ENCODE data around the gene CACNA1G.

The CACNA1G gene

GRCh38 chr17:50602836-50603235 lies 42.3 kb downstream of the CACNA1G start:
- no peaks in the 10 kb centered on the region for H3K9me3 Mint-ChIP-seq
- peaks cover 6% of the 10 kb centered on the region for H3K4me1 Mint-ChIP-seq (ENCODE audit: low read depth)
- H3K27me3 Mint-ChIP-seq = peaks cover 65% of the 10 kb centered on the region
- no peak overlapping the region for H3K4me3 Mint-ChIP-seq
- intact Hi-C loops (cut with micrococcal nuclease) = no loop called here
- H3K27ac Mint-ChIP-seq = no peak overlapping the region
- H3K36me3 Mint-ChIP-seq (ENCODE audit: low read depth) = no peaks in the 10 kb centered on the region

GRCh38 chr17:50603340-50603739 lies 42.8 kb downstream of the CACNA1G start:
- Mint-ChIP-seq H3K36me3 (ENCODE audit: low read depth) (no peaks in the 10 kb centered on the region), H3K9me3 (no peaks in the 10 kb centered on the region), H3K4me1 (ENCODE audit: low read depth) (peaks cover 10% of the 10 kb centered on the region), H3K27me3 (peaks cover 65% of the 10 kb centered on the region), H3K27ac (no peak overlapping the region), H3K4me3 (no peak overlapping the region)
- intact Hi-C loops (cut with micrococcal nuclease) = no loop called here

GRCh38 chr17:50604513-50604912 lies 44.0 kb downstream of the CACNA1G start:
- H3K4me3 Mint-ChIP-seq = no peak overlapping the region
- H3K9me3 Mint-ChIP-seq = no peaks in the 10 kb centered on the region
- peaks cover 69% of the 10 kb centered on the region for H3K27me3 Mint-ChIP-seq
- H3K4me1 Mint-ChIP-seq (ENCODE audit: low read depth) = peaks cover 10% of the 10 kb centered on the region
- no peak overlapping the region for H3K27ac Mint-ChIP-seq
- no peaks in the 10 kb centered on the region for H3K36me3 Mint-ChIP-seq (ENCODE audit: low read depth)
- intact Hi-C loops (cut with micrococcal nuclease) = no loop called here

- H3K4me3 Mint-ChIP-seq = no peak overlapping the region
- H3K4me1 Mint-ChIP-seq (ENCODE audit: low read depth) = peaks cover 10% of the 10 kb centered on the region
- no peaks in the 10 kb centered on the region for H3K36me3 Mint-ChIP-seq (ENCODE audit: low read depth)
- H3K27me3 Mint-ChIP-seq = peaks cover 72% of the 10 kb centered on the region
- no peaks in the 10 kb centered on the region for H3K9me3 Mint-ChIP-seq
- H3K27ac Mint-ChIP-seq = no peak overlapping the region
- intact Hi-C loops (cut with micrococcal nuclease) = no loop called here
Measured at GRCh38 chr17:50605429-50605828, 44.9 kb downstream of the CACNA1G start.

DNA sequence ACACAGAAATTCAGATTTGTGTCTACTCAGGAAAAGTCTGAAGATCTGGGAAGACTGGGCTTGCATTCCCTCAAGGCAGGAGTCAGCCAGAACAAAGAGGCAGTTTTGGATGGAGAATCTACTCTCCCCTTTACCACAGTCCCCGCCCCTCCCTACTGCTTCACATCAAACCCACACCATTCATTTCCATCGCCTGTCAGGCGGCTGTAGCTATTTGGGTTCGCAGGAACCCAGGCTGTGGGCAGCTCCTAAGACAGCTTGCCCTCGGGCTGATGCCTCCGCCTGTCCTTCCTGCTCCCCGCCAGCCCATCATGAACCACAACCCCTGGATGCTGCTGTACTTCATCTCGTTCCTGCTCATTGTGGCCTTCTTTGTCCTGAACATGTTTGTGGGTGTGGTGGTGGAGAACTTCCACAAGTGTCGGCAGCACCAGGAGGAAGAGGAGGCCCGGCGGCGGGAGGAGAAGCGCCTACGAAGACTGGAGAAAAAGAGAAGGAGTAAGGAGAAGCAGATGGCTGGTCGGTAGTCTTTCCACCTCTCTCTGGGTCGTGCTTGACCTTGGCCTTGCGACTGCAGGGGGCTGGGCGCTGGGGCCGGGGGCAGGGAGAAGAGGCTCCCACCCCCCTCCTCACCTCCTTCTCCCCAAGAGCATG lies 47.1 kb downstream of the CACNA1G start:
- H3K27me3 Mint-ChIP-seq = peaks cover 65% of the 10 kb centered on the region
- no peak overlapping the region for H3K4me3 Mint-ChIP-seq
- H3K9me3 Mint-ChIP-seq = no peaks in the 10 kb centered on the region
- no peaks in the 10 kb centered on the region for H3K36me3 Mint-ChIP-seq (ENCODE audit: low read depth)
- intact Hi-C loops (cut with micrococcal nuclease) = no loop called here
- no peak overlapping the region for H3K27ac Mint-ChIP-seq
- H3K4me1 Mint-ChIP-seq (ENCODE audit: low read depth) = peaks cover 12% of the 10 kb centered on the region

DNA sequence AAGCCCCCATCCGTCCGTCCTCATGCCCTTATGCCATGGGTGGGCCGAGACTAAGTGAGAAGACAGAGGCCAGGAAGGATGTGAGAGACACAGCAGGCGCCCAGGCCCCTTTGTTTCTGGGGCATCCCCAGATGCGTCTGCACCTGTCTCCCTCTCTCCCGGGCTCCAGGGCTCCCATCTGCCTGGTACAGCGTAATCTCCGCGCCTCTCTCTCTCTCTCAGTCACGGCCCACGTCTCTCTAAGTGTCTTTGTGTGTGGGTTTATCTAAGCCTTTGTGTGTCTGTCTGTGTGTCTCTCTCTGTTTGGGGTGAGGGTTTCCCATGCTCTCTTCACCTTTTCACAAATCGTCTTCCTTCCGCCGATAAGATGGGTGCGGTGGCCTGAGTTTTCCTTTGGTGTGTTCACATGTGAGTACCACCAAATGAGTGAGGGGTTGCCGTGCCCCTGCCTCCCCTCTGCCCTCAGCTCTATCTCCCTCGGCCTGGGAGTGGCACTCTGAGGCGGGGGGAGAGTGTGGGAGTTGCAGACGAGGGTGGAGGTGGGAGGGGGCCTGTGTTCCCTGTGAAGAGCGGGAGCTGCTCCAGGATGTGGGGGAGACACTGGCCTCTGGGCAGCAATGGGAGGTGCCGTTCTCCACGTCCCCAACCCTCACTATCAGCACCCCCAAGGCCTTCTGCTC lies 48.3 kb downstream of the CACNA1G start:
- Mint-ChIP-seq H3K27me3 (peaks cover 62% of the 10 kb centered on the region), H3K9me3 (no peaks in the 10 kb centered on the region), H3K36me3 (ENCODE audit: low read depth) (no peaks in the 10 kb centered on the region), H3K4me1 (ENCODE audit: low read depth) (peaks cover 22% of the 10 kb centered on the region), H3K4me3 (no peak overlapping the region), H3K27ac (no peak overlapping the region)
- intact Hi-C loops (cut with micrococcal nuclease) = no loop called here

DNA sequence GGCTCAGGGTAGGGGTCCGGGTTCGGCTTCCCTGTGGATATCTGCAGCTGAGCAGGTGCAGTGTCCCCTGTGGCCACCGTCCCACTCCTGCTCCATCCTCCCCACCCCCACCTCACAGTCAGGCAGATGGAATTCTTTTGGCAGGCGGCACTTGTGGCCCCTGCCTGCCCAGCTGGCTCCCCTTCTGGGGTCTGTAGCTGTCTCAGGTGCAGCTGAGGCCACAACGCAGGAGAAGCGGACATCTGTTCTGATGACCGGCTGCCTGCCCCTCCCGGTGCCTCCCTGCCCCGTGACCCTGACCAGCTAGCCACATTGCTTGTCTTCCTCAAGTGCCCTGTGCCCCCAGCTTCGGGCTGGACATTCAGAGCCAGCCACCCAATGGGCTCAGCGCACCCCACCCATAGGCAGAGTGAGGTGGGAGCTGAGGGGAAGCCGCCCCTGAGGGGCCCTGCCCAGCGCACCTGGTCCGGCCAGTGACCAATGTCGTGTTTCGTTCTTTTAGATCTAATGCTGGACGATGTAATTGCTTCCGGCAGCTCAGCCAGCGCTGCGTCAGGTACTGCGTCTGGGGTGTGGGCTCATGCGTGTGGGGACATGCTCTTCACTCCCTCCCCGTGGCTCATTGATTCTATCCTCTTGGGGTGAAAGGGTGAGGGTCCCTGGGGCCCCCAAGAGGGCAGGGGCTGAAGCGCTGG lies 49.0 kb downstream of the CACNA1G start:
- peaks cover 29% of the 10 kb centered on the region for H3K4me1 Mint-ChIP-seq (ENCODE audit: low read depth)
- no peaks in the 10 kb centered on the region for H3K36me3 Mint-ChIP-seq (ENCODE audit: low read depth)
- peaks cover 61% of the 10 kb centered on the region for H3K27me3 Mint-ChIP-seq
- intact Hi-C loops (cut with micrococcal nuclease) = no loop called here
- peak overlapping the region; percentile 12 for H3K27ac Mint-ChIP-seq
- H3K4me3 Mint-ChIP-seq = no peak overlapping the region
- no peaks in the 10 kb centered on the region for H3K9me3 Mint-ChIP-seq

DNA sequence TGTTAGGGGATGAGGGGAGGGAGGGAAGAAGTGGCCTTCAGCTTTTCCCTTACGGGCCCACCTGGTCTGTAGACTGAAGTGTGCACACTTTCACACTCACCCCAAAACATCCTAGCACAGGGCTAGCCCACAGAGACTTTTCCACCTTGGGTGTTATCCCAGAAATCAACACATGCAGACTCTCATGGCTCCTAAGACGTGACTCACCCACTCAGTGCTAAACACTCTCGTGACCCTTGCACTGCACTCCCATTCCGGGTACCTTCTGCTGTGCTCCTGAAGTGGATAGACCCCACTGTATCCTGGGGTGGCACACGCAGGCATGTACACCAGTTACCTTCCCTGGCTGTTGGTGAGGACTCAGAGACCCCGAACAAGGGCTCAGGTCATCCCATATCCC lies 51.1 kb downstream of the CACNA1G start:
- H3K27me3 Mint-ChIP-seq = peaks cover 51% of the 10 kb centered on the region
- intact Hi-C loops (cut with micrococcal nuclease) = no loop called here
- H3K9me3 Mint-ChIP-seq = no peaks in the 10 kb centered on the region
- no peaks in the 10 kb centered on the region for H3K36me3 Mint-ChIP-seq (ENCODE audit: low read depth)
- H3K4me1 Mint-ChIP-seq (ENCODE audit: low read depth) = peaks cover 31% of the 10 kb centered on the region
- no peak overlapping the region for H3K27ac Mint-ChIP-seq
- no peak overlapping the region for H3K4me3 Mint-ChIP-seq

- Mint-ChIP-seq H3K36me3 (ENCODE audit: low read depth) (no peaks in the 10 kb centered on the region), H3K27ac (no peak overlapping the region), H3K4me1 (ENCODE audit: low read depth) (peaks cover 32% of the 10 kb centered on the region), H3K9me3 (no peaks in the 10 kb centered on the region), H3K27me3 (peaks cover 48% of the 10 kb centered on the region), H3K4me3 (no peak overlapping the region)
- intact Hi-C loops (cut with micrococcal nuclease) = no loop called here
Measured at GRCh38 chr17:50612281-50612680, 51.8 kb downstream of the CACNA1G start.

GRCh38 chr17:50613007-50613992 lies 52.8 kb downstream of the CACNA1G start:
- no peak overlapping the region for H3K27ac Mint-ChIP-seq
- no peaks in the 10 kb centered on the region for H3K36me3 Mint-ChIP-seq (ENCODE audit: low read depth)
- intact Hi-C loops (cut with micrococcal nuclease) = no loop called here
- H3K4me1 Mint-ChIP-seq (ENCODE audit: low read depth) = peaks cover 32% of the 10 kb centered on the region
- no peak overlapping the region for H3K4me3 Mint-ChIP-seq
- H3K9me3 Mint-ChIP-seq = no peaks in the 10 kb centered on the region
- peaks cover 49% of the 10 kb centered on the region for H3K27me3 Mint-ChIP-seq

- no peak overlapping the region for H3K4me3 Mint-ChIP-seq
- H3K27me3 Mint-ChIP-seq = peaks cover 42% of the 10 kb centered on the region
- peaks cover 45% of the 10 kb centered on the region for H3K4me1 Mint-ChIP-seq (ENCODE audit: low read depth)
- H3K27ac Mint-ChIP-seq = no peak overlapping the region
- intact Hi-C loops (cut with micrococcal nuclease) = no loop called here
- H3K9me3 Mint-ChIP-seq = no peaks in the 10 kb centered on the region
- H3K36me3 Mint-ChIP-seq (ENCODE audit: low read depth) = no peaks in the 10 kb centered on the region
Measured at GRCh38 chr17:50614471-50615051, 54.0 kb downstream of the CACNA1G start.

DNA sequence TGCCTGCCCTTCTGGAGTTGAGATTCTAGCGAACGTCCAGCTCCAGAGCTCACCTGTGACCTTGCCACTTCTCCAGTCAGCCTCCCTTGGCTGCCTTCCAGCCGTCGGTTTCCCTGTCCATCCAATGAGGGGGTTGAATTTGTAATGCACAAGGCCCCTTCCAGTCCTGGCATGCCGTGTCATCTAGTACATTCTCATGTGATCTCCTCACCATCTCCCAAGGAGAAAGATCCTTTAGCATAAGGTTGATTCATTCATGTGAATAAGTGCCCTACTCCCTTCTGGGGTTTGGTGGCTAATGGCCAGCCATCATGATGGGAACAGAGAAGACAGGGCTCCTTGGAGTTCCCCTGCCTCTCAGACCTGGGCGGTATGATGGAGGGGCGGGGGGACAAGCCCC lies 55.3 kb downstream of the CACNA1G start:
- intact Hi-C loops (cut with micrococcal nuclease) = no loop called here
- Mint-ChIP-seq H3K27me3 (peaks cover 32% of the 10 kb centered on the region), H3K4me3 (no peak overlapping the region), H3K36me3 (ENCODE audit: low read depth) (no peaks in the 10 kb centered on the region), H3K27ac (no peak overlapping the region), H3K9me3 (no peaks in the 10 kb centered on the region), H3K4me1 (ENCODE audit: low read depth) (peaks cover 58% of the 10 kb centered on the region)

- Mint-ChIP-seq H3K9me3 (no peaks in the 10 kb centered on the region), H3K27ac (peak overlapping the region; percentile 6), H3K27me3 (peaks cover 27% of the 10 kb centered on the region), H3K4me3 (no peak overlapping the region), H3K4me1 (ENCODE audit: low read depth) (peaks cover 69% of the 10 kb centered on the region), H3K36me3 (ENCODE audit: low read depth) (no peaks in the 10 kb centered on the region)
- intact Hi-C loops (cut with micrococcal nuclease) = no loop called here
Measured at GRCh38 chr17:50618300-50618699, 57.8 kb downstream of the CACNA1G start.

All from dendritic cell treated with granulocyte-macrophage colony-stimulating factor and Interleukin-4, amounts not matched to agents 40 ng/mL and 50 ng/mL, for 4 days (primary cell).